GM12874 (cell line): ENCODE results near the gene GLRX2.

Source experiments
- CTCF ChIP-seq: IDR thresholded peaks from 2 replicates; pipeline ENCODE4 v1.5.1; 2011; ENCODE audit warnings: low read depth, mild to moderate bottlenecking, control low read depth, low read length, moderate library complexity; ENCODE audit not compliant: insufficient read depth

GLRX2 gene

GRCh38 chr1:193110246-193110645 is 5.0 kb upstream of the GLRX2 start:
- TF ChIP-seq CTCF = no peak

- no peak for TF ChIP-seq CTCF
These were observed 4.4 kb upstream of the GLRX2 start for GRCh38 chr1:193109619-193110018.

- TF ChIP-seq CTCF = no peak
These were observed 3.3 kb upstream of the GLRX2 start for GRCh38 chr1:193108471-193108870.

GRCh38 chr1:193105821-193106177 is 585 bp upstream of the GLRX2 start:
- TF ChIP-seq CTCF = no peak

GRCh38 chr1:193104502-193104906 is 710 bp downstream of the GLRX2 start:
- no peak for TF ChIP-seq CTCF

GRCh38 chr1:193103759-193104501 is 1.3 kb downstream of the GLRX2 start:
- TF ChIP-seq CTCF = no peak

- no peak for TF ChIP-seq CTCF
These were observed 2.6 kb downstream of the GLRX2 start for GRCh38 chr1:193102662-193103061.
